GM18873 (cell line): ENCODE measurements around the gene ZBBX.
"Not testable (repeated sequence)": the region's sequence is repeated elsewhere in the genome, so short reads cannot be mapped to it uniquely, and the experiment has no call there.

ENCODE experiments used
- ATAC-seq: cut with Tn5 transposase; IDR thresholded peaks from one replicate; pipeline ENCODE4 v1.9.1; 2021; ENCODE audit warnings: mild to moderate bottlenecking, moderate library complexity, moderate number of reproducible peaks; ENCODE audit not compliant: unreplicated experiment, low FRiP score

The ZBBX gene, protein sequence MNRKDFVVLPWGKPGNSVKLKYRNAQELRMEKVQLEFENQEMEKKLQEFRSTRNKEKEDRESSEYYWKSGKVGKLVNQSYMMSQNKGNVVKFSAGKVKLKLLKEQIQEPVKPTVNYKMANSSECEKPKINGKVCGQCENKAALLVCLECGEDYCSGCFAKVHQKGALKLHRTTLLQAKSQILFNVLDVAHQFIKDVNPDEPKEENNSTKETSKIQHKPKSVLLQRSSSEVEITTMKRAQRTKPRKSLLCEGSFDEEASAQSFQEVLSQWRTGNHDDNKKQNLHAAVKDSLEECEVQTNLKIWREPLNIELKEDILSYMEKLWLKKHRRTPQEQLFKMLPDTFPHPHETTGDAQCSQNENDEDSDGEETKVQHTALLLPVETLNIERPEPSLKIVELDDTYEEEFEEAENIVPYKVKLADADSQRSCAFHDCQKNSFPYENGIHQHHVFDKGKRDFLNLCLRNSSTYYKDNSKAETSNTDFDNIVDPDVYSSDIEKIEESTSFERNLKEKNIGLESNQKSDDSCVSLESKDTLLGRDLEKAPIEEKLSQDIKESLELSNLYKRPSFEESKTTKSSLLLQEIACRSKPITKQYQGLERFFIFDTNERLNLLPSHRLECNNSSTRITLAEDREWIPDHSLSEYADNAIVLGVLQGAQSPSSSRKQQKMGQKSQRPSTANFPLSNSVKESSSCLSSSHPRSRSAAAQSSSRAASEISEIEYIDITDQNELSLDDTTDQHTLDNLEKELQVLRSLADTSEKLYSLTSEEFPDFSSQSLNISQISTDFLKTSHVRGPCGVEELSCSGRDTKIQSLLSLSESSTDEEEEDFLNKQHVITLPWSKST

DNA sequence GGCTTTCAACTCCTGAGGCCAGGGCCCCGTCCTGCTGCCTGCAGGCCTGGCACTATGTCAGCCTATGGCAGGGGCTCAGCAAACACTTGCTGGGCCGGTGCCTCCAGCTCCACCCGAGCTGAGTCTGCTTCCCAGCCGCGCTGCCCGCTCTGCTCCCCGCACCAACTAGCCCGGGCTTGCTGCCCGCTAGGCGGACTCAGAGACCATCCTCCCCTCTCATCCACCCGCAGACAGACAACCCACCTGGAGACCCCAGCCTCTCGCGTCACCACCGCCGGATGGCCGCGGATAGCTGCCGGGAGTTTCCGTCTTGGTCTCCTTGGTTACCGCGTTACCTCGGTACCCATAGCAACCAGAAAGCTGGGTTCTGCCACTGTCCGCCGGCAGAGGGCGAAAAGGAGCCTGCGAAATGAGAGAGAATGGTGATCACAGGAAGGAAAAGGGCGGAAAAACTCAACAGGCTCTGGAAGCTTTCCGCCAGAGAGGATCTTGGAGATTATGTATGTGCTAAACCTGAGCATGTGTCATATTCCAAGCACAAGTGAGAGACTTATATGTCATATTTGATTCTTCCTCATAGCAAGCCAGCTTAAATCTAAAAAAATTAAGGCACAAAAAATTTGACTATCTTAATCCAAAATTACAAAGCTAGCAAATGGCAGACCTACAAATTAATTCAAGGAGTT is at the start of gene ZBBX:
ZBBX (minus strand) TSS at position 294 of the 686 bp plus-strand sequence. CDS start 7,396 bp downstream, outside the sequence.
- ATAC-seq = peak; percentile 99

DNA sequence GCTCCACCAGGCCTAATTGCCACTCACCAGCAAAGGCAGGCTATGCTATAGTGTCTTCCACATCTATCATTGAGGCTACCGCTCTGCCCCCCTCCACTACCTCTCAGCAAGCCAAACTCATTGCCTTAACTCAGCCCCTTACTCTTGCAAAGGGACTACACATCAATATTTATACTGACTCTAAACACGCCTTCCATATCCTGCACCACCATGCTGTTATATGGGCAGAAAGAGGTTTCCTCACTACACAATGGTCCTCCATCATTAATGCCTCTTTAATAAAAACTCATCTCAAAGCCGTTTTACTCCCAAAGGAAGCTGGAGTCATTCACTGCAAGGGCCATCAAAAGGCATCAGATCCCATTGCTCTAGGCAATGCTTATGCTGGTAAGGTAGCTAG is 46.9 kb upstream of the ZBBX start:
- not testable (repeated sequence) for ATAC-seq

DNA sequence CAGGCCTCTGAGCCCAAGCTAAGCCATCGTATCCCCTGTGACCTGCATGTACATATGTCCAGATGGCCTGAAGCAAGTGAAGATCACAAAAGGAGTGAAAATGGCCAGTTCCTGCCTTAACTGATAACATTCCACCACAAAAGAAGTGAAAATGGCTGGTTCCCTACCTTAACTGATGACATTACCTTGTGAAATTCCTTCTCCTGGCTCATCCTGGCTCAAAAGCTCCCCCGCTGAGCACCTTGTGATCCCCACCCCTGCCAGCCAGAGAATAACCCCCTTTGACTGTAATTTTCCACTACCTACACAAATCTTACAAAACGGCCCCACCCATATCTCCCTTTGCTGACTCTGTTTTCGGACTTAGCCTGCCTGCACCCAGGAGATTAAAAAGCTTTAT is 42.3 kb upstream of the ZBBX start:
- not testable (repeated sequence) for ATAC-seq

DNA sequence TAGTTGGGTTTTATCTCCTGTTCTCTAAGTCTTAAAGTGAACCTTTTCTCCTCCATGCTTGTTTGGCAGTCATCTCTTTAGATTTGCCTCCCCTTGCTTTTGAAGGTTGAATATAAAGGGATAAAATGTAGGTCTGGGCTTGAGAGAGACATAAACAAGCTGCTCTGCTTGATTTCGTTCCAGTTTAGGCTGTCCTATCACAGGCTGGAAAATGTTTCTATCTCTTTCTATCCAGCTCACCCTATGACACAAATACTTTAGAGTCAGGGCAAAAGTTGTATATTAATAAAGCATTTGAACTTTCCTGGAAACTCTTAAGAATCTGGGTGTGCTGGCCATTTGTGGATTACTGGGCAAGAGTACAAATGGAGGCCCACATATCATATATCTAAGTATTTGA is 29.5 kb upstream of the ZBBX start:
- ATAC-seq = no peak

DNA sequence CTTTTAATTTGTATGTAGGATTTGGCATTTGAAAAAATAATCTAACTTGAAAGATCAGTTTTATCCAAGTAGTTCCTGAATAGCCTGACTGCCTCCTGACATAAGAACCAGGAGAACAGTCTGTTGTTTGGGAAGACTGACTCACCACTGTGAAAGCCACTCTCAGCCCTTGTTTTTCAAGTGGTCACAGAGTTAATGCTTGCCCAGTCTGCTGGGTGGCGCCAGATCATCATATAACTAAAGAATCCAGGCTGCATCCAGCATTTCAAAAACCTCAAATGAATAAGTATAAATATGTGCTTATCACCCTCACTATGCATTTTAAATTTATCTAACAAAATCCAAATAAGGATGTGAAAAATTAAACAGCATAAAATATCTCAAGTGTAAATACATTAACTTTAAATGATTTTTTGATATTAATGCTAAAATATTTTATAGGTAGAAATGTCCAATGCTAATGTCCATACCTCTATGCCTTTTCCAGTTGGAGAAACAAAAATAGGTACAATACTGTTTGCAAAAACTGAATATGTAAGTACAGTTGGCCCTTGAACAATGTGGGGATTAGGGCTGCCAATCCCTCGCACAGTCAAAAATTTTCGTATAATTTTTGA is 26.9 kb upstream of the ZBBX start:
- ATAC-seq = no peak

DNA sequence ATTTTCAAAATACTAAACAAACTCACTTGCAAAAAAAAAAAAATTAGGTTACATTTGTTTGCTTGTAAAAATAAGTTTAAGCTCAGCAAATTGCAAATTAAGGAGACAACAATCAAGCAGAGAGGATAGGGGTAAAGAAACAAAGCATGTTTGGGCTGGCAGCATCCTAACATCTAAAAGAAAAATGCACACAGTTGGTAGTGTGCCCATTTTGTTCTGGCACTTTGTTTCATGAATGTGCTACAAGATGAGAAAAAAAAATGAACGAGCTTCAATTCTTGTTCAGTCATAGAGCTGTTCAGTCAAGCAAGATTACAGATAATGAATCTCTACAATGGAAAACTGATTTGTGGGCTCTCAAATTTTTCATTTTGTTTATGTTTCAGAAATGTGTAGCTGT is 17.7 kb upstream of the ZBBX start:
- no peak for ATAC-seq

DNA sequence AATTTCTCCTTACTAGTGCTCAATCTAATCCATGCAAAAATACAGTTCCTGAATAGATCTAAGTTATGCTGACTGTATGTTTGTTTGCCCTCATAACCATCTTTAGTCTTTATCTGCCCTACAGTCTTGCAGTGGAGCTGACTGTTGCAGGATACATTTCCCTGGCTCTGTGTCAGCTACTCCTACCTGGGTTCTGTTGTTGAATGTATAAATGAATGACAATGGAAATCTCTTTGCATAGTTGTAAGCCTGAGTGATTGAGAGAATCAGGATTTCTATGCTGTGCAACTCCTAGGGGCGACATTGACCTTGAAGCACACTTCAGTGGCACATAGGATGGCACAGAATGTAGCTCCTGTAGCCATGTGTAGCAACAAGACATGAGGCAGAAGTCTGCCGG is 16.0 kb upstream of the ZBBX start:
- ATAC-seq = no peak

DNA sequence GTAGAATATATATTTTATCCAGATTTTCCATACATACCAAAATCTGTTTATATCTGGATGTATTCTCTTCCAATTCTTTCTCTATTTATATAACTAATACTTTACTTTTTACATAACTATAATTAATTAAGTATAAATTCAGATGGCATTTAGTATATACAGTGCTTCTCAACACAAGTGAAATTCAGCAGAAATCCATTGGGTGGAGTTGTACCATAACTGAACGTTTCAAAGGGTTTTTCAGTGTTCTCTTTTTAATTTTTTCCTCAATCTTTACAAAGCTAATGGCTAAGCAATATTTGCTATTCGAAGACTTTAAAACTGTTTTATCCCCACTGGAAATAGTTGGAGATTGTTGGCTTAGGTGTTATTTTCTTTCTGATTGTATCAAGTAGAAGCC is 13.9 kb upstream of the ZBBX start:
- ATAC-seq = no peak

DNA sequence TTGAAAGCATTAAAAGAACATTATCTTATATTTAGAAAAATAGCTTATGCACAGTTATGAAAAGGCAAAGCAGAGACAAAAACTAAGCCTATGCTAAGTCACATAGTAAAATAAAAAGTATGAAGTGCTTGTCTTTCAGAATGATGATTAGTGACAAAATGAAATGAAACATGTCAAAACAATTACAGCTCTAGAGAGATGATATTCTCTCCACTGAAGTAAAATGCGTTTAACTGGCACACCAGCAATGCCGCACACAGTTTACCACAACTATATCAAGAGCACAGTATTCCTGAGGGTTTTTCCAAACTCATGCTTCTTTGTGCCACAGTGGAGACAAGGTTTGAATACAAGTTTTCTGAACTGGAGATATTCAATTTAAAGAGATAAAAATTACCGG is 2.1 kb upstream of the ZBBX start:
- ATAC-seq = no peak

DNA sequence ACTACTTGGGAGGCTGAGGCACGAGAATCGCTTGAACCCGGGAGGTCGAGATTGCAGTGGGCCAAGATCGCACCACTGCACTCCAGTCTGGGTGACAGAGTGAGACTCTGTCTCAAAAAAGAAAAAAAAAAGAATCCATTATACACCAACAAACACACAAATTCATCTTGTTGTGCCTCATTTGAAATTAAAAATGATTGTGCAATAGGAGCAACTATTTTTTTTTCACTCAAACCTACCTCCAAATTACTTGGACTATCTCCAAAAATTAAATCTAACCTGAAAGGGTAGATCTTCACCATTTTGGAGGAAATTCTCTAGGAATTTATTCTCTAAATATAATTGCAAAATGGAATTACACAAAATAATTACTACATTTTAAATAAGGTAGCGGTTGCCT is 4.6 kb downstream of the ZBBX start:
- no peak for ATAC-seq

DNA sequence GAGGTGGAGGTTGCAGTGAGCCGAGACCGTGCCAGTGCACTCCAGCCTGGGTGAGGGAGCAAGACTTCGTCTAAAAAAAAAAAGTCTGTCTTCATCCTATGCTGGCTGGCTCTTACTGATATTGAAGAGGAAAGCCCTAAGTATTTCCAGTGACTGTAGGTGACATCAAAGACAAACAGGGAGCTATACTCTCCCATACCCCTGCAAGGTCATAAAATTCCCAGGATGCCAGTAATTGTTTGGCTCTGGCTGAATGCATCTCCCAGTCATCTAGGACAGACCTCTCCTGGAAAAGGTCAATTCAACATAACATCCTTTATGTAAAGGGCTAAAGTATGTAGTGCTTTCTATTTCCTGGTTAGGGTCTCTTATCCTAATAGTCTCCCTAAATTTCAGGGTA is 8.0 kb downstream of the ZBBX start:
- no peak for ATAC-seq

DNA sequence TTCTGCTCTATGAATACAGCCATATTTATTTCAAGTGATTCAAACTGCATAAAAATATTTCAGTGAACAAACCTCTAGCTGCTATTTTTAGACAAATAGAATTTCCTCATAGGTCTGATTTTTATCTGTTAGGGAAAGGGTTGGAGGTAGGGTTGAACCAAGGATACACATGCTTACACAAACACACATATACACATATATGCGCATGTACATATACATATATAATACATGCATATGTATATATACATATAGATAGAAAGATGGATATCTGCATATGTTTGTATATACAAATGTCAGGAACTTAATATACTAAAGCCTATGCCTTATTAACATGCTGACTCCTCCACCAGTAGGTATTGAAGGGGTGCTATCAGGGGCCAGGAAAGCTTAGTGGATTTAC is 18.1 kb downstream of the ZBBX start:
- ATAC-seq = no peak

DNA sequence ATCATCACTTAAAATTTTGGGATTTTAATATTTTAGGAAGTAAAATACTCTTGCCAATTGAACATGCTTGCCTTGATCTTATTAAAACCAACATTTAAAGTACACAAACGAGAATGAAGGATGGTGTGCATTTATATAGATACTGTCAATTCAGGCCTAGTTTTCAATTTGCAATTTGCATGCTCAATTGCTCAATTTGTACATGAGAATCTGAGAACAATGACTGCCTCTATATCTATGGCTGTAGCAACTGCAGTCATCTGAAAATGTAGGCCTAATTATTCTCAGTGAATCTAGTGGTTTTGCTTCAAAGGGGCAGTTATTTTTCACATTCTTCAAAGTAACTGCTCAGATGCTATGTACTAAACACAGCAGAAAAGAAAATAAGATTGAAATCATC is 18.8 kb downstream of the ZBBX start:
- no peak for ATAC-seq

DNA sequence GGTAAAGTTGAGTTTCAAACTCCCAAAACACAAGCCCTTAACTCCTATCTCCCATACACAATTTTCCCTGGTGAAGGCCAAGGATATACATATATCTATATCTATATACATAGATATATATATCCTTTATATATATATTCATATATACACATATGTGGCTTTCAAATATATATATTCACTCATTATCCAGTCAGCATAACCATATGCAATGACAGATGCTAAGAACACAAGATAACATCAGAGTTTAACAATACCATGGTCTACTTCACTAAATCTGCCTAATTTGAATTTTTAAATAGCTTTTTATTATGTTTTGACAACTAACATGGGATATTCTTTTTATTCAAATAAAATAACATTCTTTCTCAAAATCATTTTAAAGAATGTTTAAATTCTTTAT is 24.7 kb downstream of the ZBBX start:
- no peak for ATAC-seq

DNA sequence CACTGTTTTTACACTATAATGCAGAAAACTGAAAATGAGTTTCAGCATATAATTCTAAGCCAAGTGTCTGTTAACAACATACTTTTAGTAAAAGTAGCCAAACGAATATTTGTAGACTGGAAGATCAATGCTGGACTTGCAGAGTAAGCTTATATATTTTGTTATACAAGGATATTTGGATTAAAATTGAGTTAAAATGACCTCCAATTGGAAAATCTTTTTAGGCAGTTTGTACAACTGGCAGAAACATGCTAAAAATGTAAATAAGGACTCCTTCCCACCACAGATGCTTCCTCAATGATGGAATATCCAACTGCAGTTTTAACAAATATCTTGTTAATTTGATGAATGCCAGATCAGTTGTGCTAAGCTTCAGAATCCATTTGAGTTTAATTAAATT is 25.3 kb downstream of the ZBBX start:
- no peak for ATAC-seq

DNA sequence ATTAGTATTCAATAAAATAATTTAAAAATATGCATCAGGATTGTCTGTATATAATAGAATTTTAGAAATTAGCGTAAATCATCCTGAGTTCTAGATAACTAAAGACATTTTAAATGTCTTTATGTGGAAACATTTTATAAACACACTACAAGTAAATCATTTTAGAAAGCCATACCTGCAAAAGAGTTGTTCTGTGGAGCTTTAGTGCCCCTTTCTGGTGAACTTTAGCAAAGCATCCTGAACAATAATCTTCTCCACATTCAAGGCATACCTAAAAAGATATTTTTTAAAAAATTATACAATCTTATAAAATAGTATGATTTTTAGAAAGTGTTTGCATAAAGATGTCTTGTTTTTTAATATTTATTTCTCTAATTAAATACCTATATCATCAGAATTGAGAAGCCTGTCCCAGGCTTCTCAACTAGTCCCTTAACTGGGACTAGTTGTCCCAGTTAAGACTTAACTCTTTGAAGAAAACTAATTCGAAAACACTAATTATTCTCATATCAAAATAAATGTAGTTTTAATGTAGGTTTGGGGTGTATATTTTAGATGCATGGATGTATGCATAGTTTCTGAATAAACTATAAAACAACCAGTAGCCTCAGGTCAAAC is 29.7 kb downstream of the ZBBX start:
- no peak for ATAC-seq

DNA sequence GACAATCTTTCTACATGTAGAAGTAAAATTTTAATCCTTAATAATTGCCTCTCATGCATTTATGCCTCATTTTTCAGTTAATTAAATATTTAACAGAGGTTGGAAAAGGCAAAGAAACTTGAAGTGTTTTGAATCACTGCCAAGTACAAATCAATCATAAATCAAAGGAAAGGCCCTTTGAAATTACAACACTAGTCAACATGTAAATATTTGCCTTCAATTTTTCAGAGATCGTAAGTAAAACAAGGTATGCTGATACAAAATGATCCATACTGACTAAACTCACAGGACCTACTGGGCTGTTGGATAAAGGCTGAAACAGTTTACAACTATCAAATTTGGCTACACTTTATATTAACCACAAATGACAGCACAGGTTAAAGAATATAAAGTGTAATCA is 33.9 kb downstream of the ZBBX start:
- ATAC-seq = no peak

DNA sequence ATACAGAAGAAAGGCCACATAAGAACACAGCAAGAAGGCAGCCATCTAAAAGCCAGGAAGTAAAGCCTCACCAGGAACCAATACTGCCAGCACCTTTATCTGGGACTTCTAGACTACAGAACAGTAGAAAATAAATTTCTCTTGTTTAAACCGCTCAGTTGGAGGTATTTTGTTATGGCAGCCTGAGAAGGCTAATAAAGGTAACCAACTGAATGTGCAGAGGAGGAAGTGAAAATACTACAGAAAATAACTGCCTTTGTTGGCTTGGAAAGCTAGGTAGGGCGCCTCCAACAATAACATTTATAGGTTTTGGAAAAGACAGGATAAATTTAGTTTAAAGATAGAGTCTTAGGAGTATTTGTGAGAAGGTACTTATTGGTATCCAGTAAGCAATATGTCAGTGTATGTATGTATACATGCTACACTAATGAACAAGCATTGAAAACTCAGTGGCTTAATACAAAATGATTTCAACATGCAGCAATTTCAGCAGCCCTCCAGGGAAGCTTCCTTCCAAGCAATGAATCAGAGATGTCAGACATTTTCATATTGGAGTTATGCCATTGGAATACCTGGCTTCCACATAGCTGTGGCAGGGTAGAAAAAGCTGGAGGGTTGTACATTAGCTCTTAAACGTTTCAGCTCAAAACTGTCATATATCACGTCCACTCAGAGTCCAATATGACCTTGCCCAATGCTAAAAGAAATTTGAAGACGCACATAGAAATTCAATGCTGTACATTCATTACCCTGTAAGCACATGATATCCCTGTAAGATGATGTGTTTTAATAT is 48.9 kb downstream of the ZBBX start:
- no peak for ATAC-seq

DNA sequence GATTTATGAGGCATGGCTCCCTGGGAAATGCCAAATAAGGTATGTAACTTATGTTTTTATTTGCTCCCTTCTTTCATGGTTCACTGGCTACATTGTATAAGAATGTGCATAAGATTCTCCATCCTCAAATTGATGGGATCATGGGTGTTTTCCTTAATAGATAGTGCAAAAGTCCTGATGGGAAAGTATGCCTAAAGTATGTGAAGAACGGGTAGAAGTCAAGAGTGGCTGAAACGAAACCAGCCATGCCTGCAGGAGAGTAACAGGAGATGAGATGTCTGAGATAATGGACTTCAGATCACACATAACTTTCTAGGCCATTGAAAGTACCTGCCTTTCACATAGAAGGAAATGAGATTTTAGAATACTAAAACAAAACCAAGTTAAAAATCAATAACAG is 56.5 kb downstream of the ZBBX start:
- no peak for ATAC-seq
